ENCODE results near the gene C4BPB. TPM values are rescaled to one million over a fixed set of nuclear protein-coding genes. Genes with fewer than 3 reads are reported as not detected.

C4BPB gene
- total and polyA plus RNA-seq, 2 of the 13 experiments (the other 11 are each of a cell fraction or from before 2014, with no cell fraction given): 155 to 266 TPM

DNA sequence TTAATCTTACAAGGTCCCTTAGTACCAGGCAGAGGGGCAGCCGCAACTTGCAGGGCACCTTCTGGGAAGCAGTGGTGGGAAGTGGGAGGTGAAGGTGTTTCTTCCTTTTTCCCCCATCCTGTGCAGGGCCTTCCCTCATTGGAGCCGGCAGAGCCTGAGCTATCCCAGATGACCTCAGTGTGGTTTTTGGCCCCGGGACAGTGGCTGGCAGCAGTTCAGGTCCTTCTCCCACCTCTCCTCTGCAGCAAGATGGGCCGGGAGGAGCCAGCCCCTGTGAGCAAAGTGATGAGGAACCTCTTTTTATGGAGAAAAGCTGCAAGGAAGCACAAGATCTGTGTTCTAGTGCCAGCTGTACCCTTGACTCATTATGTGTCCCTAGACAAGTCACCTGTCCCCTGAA lies 28.8 kb upstream of the C4BPB start:
- Histone ChIP-seq H3K4me2 (ENCODE audit: low read depth, low read length) (no peak overlapping the region), H3K4me1 (ENCODE audit: insufficient read depth, low read length) (0 out of 2 replicates have a peak, but pooled peaks cover 1% of the 10 kb centered on the region), H3K27me3 (ENCODE audit: control insufficient read depth in 1 of 2, insufficient read depth in 2 of 2, low read length in 2 of 2) (no peaks in the 10 kb centered on the region), H2AFZ (ENCODE audit: low read length) (no peak overlapping the region), H3K4me3 (replicated peaks in 1 of 3; ENCODE audit: insufficient read depth in 1 of 3, low read depth in 2 of 3, low read length in 3 of 3) (no peak overlapping the region), H3K27ac (ENCODE audit: extremely low read length, insufficient read depth, low read length) (no peak overlapping the region), H3K9ac (ENCODE audit: insufficient read depth, low read depth, low read length) (no peak overlapping the region), H3K79me2 (ENCODE audit: insufficient read depth, low read length) (no peaks in the 10 kb centered on the region), H4K20me1 (ENCODE audit: insufficient read depth, low read length) (no peaks in the 10 kb centered on the region), H3K36me3 (replicated peaks in 1 of 2; ENCODE audit: control insufficient read depth in 1 of 2, insufficient read depth in 2 of 2, low read length in 2 of 2) (peaks cover 3 to 21% of the 10 kb centered on the region in 2 experiments; a peak in 4 of 5 replicates), H3K9me3 (ENCODE audit: low read length) (no peaks in the 10 kb centered on the region)
- no TSS peak for BruUV-seq (replicated peaks)
- FAIRE-seq (no peak), ATAC-seq (no peak), DNase-seq (ENCODE audit: low spot score) (no peak)
- ChIA-PET POLR2A (interaction anchor here (1.3 kb wide), 1 partner anchor 16 kb away, joined by 3 read pairs; no protein-coding TSS in a partner anchor), CTCF (ENCODE audit: low intra/inter-chr PET ratio, low total read pairs) (no interaction called here)
- intact Hi-C loops (cut with micrococcal nuclease; ENCODE audit: unreplicated experiment) (no loop called here), in situ Hi-C loops (cut with HindIII; ENCODE audit: extremely low pct_ligation_motif_present, low pct_unique_long_range_greater_than_20kb) (no loop called here)
- 100% methylated on average over 4 of the region's 4 CpGs for WGBS (ENCODE audit: low lambda C conversion rate)
- TF ChIP-seq ELF4 (CRISPR knock-in tag; IDR thresholded peaks at IDR 0.05; ENCODE audit: borderline replicate concordance) (no peak), ZNF790 (CRISPR knock-in tag; IDR thresholded peaks at IDR 0.05; ENCODE audit: borderline replicate concordance) (no peak), NFE2 (CRISPR knock-in tag; IDR thresholded peaks at IDR 0.05) (no peak), CC2D1A (CRISPR knock-in tag; IDR thresholded peaks at IDR 0.05) (no peak), ONECUT2 (CRISPR knock-in tag; IDR thresholded peaks at IDR 0.05) (no peak), CHD4 (IDR thresholded peaks at IDR 0.05; ENCODE audit: borderline replicate concordance, low read length) (no peak), MLLT10 (CRISPR knock-in tag; IDR thresholded peaks at IDR 0.05) (no peak), HNRNPL (IDR thresholded peaks at IDR 0.05; ENCODE audit: low read depth, low read length) (no peak), ARNTL (CRISPR knock-in tag; IDR thresholded peaks at IDR 0.05) (no peak), IRX3 (CRISPR knock-in tag; IDR thresholded peaks at IDR 0.05; ENCODE audit: borderline replicate concordance, low read depth) (no peak), ZNF10 (CRISPR knock-in tag; IDR thresholded peaks at IDR 0.05; ENCODE audit: borderline replicate concordance, low read depth) (no peak), HNRNPUL1 (IDR thresholded peaks at IDR 0.05; ENCODE audit: low read depth, low read length) (no peak), KLF6 (CRISPR knock-in tag; IDR thresholded peaks at IDR 0.05) (no peak)
- TF ChIP-seq, protein P1, sequence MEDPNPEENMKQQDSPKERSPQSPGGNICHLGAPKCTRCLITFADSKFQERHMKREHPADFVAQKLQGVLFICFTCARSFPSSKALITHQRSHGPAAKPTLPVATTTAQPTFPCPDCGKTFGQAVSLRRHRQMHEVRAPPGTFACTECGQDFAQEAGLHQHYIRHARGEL (CRISPR knock-in tag; IDR thresholded peaks at IDR 0.05): no peak
